H1 (cell line): Measurements from ENCODE around the gene STAT4. TPM values are rescaled to one million over a fixed set of nuclear protein-coding genes. Genes with fewer than 3 reads are reported as not detected.

Experiments
- BCL11A ChIP-seq, 2 experiments: IDR thresholded peaks; one replicate each; pipeline ENCODE4 v1.6.1; 2011; ENCODE audit warnings: low read depth in 2 of 2, low read length in 2 of 2, mild to moderate bottlenecking in 2 of 2
- polyA plus RNA-seq, 7 experiments: library from polyadenylated mRNA; depleted of rRNA in 3 of 7; stranded (reverse) in 5 of 7; unstranded in 2 of 7; fragments of >200 nt in 5 of 7; fragments of 200-250 nt in 2 of 7; gene quantifications; 1 replicate in 5 of 7; 2 replicates in 1 of 7; 4 replicates in 1 of 7; pipeline versions ENCODE4 v1.2.1 to v1.2.3, GENCODE V29; 2011 to 2013; ENCODE audit warnings: missing spikeins in 2 of 7, mixed read lengths in 2 of 7
- total RNA-seq: library from RNA; stranded (reverse); fragmentation: NEBNext Ultra II Directional; extraction: Animal tissue kit (Norgen Biotek cat#: 25700); gene quantifications from 2 replicates; pipeline ENCODE4 v1.2.1, GENCODE V29; 2021

STAT4 gene
- total and polyA plus RNA-seq, 2 of the 8 experiments (the other 6 are each of a cell fraction or from before 2014, with no cell fraction given), result 0.36 to 0.63 TPM

DNA sequence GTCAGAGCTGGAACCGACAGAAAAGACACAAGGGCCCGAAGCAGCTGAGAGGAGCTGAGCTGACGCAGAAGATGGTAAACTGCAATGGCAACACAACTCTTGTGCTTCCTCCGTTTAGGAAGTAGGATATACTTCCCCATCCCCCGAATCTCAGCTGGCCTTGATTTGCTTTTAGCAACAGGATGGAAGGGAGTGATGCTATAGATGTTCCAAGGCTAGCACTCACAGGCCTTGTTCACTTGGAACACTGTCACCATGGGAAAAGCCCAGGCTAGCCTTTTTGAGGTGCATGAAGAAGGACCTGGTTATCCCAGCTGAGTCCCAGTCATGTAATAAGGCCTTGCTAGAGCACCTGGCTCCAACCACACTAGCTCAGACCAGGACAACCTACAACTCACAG is 162.9 kb downstream of the STAT4 start (continued):
- no peak for TF ChIP-seq BCL11A (IDR thresholded peaks at IDR 0.05; ENCODE audit: low read depth in 2 of 2, low read length in 2 of 2)
